Measurements from ENCODE around the gene RGL3. TPM values are rescaled to one million over a fixed set of nuclear protein-coding genes. Genes with fewer than 3 reads are reported as not detected.

Gene RGL3
- total and polyA plus RNA-seq, 10 of the 15 experiments (the other 5 are each of a cell fraction or from before 2014, with no cell fraction given), result not detected

DNA sequence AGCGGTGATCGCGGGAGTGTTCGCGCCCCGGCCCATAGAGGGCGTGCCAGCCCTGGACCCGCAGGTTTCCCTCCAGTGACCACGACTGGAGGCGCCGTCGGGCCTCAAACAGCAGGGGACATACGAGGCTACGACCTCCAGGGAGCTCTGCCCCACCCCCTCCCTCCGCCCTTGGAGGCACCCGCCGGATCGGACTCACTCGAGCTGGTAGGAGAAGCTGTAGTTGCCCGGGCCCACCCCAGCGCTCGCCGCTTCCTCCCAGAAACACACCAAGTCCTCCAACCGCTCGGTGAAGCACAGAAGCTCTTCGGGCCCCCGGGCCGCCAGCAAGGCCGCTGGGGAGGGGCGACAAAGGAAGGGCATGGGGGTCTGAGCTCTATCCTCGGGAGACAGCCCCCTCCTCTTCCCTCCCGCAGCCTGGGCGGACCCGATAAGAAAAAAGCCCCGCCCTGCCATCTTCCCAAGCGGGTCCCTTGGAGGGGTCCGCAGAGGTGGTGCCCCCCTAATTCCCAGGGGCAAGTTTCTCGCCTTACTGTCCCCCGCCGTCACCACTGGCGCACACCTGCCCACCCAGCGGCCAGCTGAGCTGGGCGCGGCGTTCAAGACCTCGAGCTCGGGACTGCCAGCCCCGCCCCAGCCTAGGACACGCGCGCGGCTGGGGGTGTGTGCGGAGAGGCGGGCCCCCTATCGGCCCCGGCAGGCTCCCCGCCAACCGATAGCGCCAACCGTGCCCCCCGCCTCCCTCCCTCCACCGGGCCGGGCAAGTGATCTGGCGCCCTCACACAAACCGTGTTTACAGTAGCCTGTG, 36.0 kb downstream of the RGL3 start:
- no peak overlapping the region for H3K4me3 ChIP-seq
- no peak overlapping the region for H3K9ac ChIP-seq (ENCODE audit: control insufficient read depth, insufficient read depth, low read length)
- ATAC-seq, result peak; percentile 4; the same call in 2 of the 3 replicates
- H3K27me3 ChIP-seq (replicated peaks in 1 of 2; ENCODE audit: control insufficient read depth in 2 of 2, insufficient read depth in 2 of 2, low read length in 1 of 2), result peaks cover 0 to 5% of the 10 kb centered on the region in 2 experiments; a peak in 2 of 4 replicates
- peak overlapping the region; percentile 24 for H2AFZ ChIP-seq (ENCODE audit: control insufficient read depth, low read depth, low read length)
- in situ Hi-C loops (cut with MboI), result no loop called here
- ChIA-PET SMC1A (ENCODE audit: uncharacterized antibody, unreplicated experiment) (interaction anchor here (0.5 to 1.7 kb wide), 6 partner anchors 8 to 99 kb away, joined by 3 to 5 read pairs (median 4); partner anchors contain the start of genes ODAD3 and SWSAP1), CTCF (interaction anchor here (0.6 to 4.6 kb wide), 19 partner anchors 8 to 146 kb away, joined by 3 to 76 read pairs (median 8); partner anchors contain the start of genes CCDC159, ECSIT, ELAVL3 and ODAD3), POLR2A (interaction anchor here (0.6 to 0.9 kb wide), 3 partner anchors 9 to 258 kb away, joined by 3 to 6 read pairs (median 5); partner anchors contain the start of gene SWSAP1), RAD21 (ENCODE audit: unreplicated experiment) (interaction anchor here (0.5 to 1.7 kb wide), 7 partner anchors 9 to 99 kb away, joined by 3 to 9 read pairs (median 3); partner anchors contain the start of genes SWSAP1 and TSPAN16)
- intact Hi-C loops (cut with micrococcal nuclease; ENCODE audit: unreplicated experiment), result loop anchor here (5.0 kb wide), 1 partner anchor 199 kb away; no protein-coding TSS in a partner anchor
- H3K4me2 ChIP-seq (ENCODE audit: control insufficient read depth, insufficient read depth), result peak overlapping the region; percentile 71; the same call in 1 of the 2 replicates
- no peaks in the 10 kb centered on the region for H3K79me2 ChIP-seq (ENCODE audit: control insufficient read depth, insufficient read depth, low read length)
- no peaks in the 10 kb centered on the region for H3K36me3 ChIP-seq (ENCODE audit: control insufficient read depth in 2 of 2, insufficient read depth in 2 of 2, low read length in 1 of 2)
- 3% methylated on average over 53 of the region's 65 CpGs for WGBS (ENCODE audit: insufficient coverage, insufficient replicate concordance, low lambda C conversion rate, missing lambda C conversion rate)
- no peak overlapping the region for H3K27ac ChIP-seq (ENCODE audit: control insufficient read depth, insufficient read depth)
- DNase-seq (ENCODE audit: low read depth, low spot score), result no peak
- H3K9me3 ChIP-seq (replicated peaks; ENCODE audit: control insufficient read depth, insufficient read depth, low read length), result no peaks in the 10 kb centered on the region
- peaks cover 13% of the 10 kb centered on the region for H3K4me1 ChIP-seq (ENCODE audit: control insufficient read depth, insufficient read depth, low read length)
- H4K20me1 ChIP-seq (ENCODE audit: control insufficient read depth, insufficient read depth), result no peaks in the 10 kb centered on the region
- no peak for FAIRE-seq
- BruUV-seq (replicated peaks), result no TSS peak
- TF ChIP-seq, protein P1, sequence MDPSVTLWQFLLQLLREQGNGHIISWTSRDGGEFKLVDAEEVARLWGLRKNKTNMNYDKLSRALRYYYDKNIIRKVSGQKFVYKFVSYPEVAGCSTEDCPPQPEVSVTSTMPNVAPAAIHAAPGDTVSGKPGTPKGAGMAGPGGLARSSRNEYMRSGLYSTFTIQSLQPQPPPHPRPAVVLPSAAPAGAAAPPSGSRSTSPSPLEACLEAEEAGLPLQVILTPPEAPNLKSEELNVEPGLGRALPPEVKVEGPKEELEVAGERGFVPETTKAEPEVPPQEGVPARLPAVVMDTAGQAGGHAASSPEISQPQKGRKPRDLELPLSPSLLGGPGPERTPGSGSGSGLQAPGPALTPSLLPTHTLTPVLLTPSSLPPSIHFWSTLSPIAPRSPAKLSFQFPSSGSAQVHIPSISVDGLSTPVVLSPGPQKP (IDR thresholded peaks at IDR 0.05; ENCODE audit: low read depth, low read length), result no peak
- TF ChIP-seq NFXL1 (IDR thresholded peaks at IDR 0.05; ENCODE audit: borderline replicate concordance) (no peak), CBFB (IDR thresholded peaks at IDR 0.05; ENCODE audit: low read depth) (no peak), GABPA (IDR thresholded peaks at IDR 0.05; ENCODE audit: low read depth) (no peak), GATAD2B (conservative IDR thresholded peaks at IDR 0.05; ENCODE audit: low read depth) (no peak), TCF7 (IDR thresholded peaks at IDR 0.05; ENCODE audit: borderline replicate concordance) (no peak), CHD2 (IDR thresholded peaks at IDR 0.05; ENCODE audit: borderline replicate concordance, low read depth, low read length) (no peak), SMARCA5 (IDR thresholded peaks at IDR 0.05) (peak; percentile 85; the same call in 1 of the 2 replicates), MTA3 (IDR thresholded peaks at IDR 0.05; ENCODE audit: borderline replicate concordance, low read length) (no peak), EGR1 (IDR thresholded peaks at IDR 0.05; ENCODE audit: borderline replicate concordance in 1 of 2, low read depth in 2 of 2, low read length in 2 of 2) (no peak), YY1 (IDR thresholded peaks at IDR 0.05; ENCODE audit: low read depth, low read length) (no peak), MEF2B (IDR thresholded peaks at IDR 0.05; ENCODE audit: partially characterized antibody, poor library complexity, severe bottlenecking) (no peak), NR2C1 (IDR thresholded peaks at IDR 0.05) (no peak), DPF2 (IDR thresholded peaks at IDR 0.05) (peak; percentile 27; the same call in 1 of the 2 replicates), SMAD1 (IDR thresholded peaks at IDR 0.05; ENCODE audit: low read depth, partially characterized antibody) (no peak), LARP7 (IDR thresholded peaks at IDR 0.05) (peak; percentile 60; the same call in 1 of the 2 replicates)
- TF ChIP-seq, protein P2, sequence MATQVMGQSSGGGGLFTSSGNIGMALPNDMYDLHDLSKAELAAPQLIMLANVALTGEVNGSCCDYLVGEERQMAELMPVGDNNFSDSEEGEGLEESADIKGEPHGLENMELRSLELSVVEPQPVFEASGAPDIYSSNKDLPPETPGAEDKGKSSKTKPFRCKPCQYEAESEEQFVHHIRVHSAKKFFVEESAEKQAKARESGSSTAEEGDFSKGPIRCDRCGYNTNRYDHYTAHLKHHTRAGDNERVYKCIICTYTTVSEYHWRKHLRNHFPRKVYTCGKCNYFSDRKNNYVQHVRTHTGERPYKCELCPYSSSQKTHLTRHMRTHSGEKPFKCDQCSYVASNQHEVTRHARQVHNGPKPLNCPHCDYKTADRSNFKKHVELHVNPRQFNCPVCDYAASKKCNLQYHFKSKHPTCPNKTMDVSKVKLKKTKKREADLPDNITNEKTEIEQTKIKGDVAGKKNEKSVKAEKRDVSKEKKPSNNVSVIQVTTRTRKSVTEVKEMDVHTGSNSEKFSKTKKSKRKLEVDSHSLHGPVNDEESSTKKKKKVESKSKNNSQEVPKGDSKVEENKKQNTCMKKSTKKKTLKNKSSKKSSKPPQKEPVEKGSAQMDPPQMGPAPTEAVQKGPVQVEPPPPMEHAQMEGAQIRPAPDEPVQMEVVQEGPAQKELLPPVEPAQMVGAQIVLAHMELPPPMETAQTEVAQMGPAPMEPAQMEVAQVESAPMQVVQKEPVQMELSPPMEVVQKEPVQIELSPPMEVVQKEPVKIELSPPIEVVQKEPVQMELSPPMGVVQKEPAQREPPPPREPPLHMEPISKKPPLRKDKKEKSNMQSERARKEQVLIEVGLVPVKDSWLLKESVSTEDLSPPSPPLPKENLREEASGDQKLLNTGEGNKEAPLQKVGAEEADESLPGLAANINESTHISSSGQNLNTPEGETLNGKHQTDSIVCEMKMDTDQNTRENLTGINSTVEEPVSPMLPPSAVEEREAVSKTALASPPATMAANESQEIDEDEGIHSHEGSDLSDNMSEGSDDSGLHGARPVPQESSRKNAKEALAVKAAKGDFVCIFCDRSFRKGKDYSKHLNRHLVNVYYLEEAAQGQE (IDR thresholded peaks at IDR 0.05; ENCODE audit: low read depth, low read length), result no peak
- TF ChIP-seq, protein P3, sequence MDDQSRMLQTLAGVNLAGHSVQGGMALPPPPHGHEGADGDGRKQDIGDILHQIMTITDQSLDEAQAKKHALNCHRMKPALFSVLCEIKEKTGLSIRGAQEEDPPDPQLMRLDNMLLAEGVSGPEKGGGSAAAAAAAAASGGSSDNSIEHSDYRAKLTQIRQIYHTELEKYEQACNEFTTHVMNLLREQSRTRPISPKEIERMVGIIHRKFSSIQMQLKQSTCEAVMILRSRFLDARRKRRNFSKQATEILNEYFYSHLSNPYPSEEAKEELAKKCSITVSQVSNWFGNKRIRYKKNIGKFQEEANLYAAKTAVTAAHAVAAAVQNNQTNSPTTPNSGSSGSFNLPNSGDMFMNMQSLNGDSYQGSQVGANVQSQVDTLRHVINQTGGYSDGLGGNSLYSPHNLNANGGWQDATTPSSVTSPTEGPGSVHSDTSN (IDR thresholded peaks at IDR 0.05; ENCODE audit: insufficient replicate concordance, low read depth, low read length), result no peak

Data from GM12878 (cell line).